Esophagus squamous epithelium (tissue), 5 donors: ENCODE results near the gene SLC6A9. TPM values are rescaled to one million over a fixed set of nuclear protein-coding genes. Genes with fewer than 3 reads are reported as not detected.

ENCODE experiments used
- DNase-seq: peaks from one replicate; lab custom pipeline; 2025; lab: John Stamatoyannopoulos, UW
- H3K27ac ChIP-seq, 4 donors: fragments of 200-600 bp; sonication (generic); one replicate each; pipeline ENCODE4 v1.5.1; 2016 to 2019; ENCODE audit warnings: mild to moderate bottlenecking in 1 of 4
- H3K27me3 ChIP-seq, 4 donors: fragments of 200-600 bp; sonication (generic); 1 replicate in 3 of 4; 2 replicates in 1 of 4; pipeline versions ENCODE4 v1.5.1 to v1.6.0; 2017 to 2021; ENCODE audit warnings: antibody characterized with exemption in 1 of 4
- H3K36me3 ChIP-seq, 3 donors: fragments of 200-600 bp; sonication (generic); one replicate each; pipeline ENCODE4 v1.5.1; 2016 to 2019
- H3K4me1 ChIP-seq, 3 donors: fragments of 200-600 bp; sonication (generic); one replicate each; pipeline ENCODE4 v1.5.1; 2017 to 2019
- H3K4me3 ChIP-seq, 4 donors: fragments of 200-600 bp; sonication (generic); 1 replicate in 3 of 4; 2 replicates in 1 of 4; pipeline ENCODE4 v1.5.1; 2016 to 2019; ENCODE audit warnings: mild to moderate bottlenecking in 2 of 4, moderate library complexity in 1 of 4
- H3K9me3 ChIP-seq, 3 donors: fragments of 200-600 bp; sonication (generic); one replicate each; pipeline ENCODE4 v1.5.1; 2016 to 2019
- POLR2A ChIP-seq, 4 donors: fragments of 450-650 bp; IDR thresholded peaks; one replicate each; pipeline ENCODE4 v1.6.1; 2017; ENCODE audit warnings: antibody characterized with exemption in 4 of 4, mild to moderate bottlenecking in 4 of 4, moderate library complexity in 3 of 4
- WGBS, 2 donors: methylation state at CpG; one replicate each; pipeline ENCODE4 v1.1.5; 2018; 5-methylcytosine and 5-hydroxymethylcytosine counted together
- intact Hi-C: fragments of 100-400 bp; cut with DNase I; formaldehyde crosslinking; loops from one replicate; pipeline ENCODE4 v1.15.0; 2022
- total RNA-seq, 4 donors: library from RNA; depleted of rRNA; stranded (reverse); fragments of >200 nt; gene quantifications; one replicate each; pipeline ENCODE4 v1.1.0, GENCODE V29; 2016
- TF ChIP-seq, protein P1 (sequence below), 6 experiments: fragments of 450-650 bp in 4 of 6; fragments of 200-600 bp in 2 of 6; sonication (generic) in 2 of 6; IDR thresholded peaks; one replicate each; pipeline ENCODE4 v1.5.1; 2016 to 2019; ENCODE audit warnings: antibody characterized with exemption in 6 of 6, mild to moderate bottlenecking in 4 of 6, moderate library complexity in 4 of 6
- donor health status: DM: yes; HTN: yes; CAD: no.

Gene SLC6A9
- total RNA-seq, 4 donors from 2014 or later: 10.4 to 40.0 (median 23.2) TPM

DNA sequence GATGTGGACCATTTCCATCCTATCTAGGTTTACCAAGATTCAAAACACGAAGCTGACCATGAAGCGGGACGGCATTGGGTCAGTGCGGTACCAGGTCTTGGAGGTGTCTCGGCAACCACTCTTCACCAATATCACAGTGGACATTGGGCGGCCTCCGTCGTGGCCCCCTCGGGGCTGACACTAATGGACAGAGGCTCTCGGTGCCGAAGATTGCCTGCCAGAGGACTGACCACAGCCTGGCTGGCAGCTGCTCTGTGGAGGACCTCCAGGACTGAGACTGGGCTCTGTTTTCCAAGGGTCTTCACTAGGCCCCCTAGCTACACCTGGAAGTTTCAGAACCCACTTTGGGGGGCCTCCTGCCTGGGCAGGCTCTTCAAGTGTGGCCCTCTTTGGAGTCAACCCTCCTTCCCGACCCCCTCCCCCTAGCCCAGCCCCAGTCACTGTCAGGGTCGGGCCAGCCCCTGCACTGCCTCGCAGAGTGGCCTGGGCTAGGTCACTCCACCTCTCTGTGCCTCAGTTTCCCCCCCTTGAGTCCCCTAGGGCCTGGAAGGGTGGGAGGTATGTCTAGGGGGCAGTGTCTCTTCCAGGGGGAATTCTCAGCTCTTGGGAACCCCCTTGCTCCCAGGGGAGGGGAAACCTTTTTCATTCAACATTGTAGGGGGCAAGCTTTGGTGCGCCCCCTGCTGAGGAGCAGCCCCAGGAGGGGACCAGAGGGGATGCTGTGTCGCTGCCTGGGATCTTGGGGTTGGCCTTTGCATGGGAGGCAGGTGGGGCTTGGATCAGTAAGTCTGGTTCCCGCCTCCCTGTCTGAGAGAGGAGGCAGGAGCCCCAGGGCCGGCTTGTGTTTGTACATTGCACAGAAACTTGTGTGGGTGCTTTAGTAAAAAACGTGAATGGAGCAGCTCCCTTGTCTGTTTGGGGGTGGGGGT is 40.7 kb downstream of the SLC6A9 start:
- Histone ChIP-seq H3K36me3 (peaks cover 0 to 13% (median 0%) of the 10 kb centered on the region in 3 donors), H3K27me3 (no peaks in the 10 kb centered on the region), H3K4me1 (peaks cover 7 to 38% (median 20%) of the 10 kb centered on the region in 3 donors), H3K27ac (peak overlapping the region; percentile 76 to 88 (median 84)), H3K4me3 (peak overlapping the region; percentile 48 to 78 (median 64)), H3K9me3 (no peaks in the 10 kb centered on the region)
- 66 to 75% methylated on average over 9 to 15 of the region's 19 CpGs for WGBS, 2 donors
- no peak for DNase-seq
- intact Hi-C loops: no loop called here
- TF ChIP-seq POLR2A (IDR thresholded peaks at IDR 0.05): no peak
- TF ChIP-seq, protein P1, sequence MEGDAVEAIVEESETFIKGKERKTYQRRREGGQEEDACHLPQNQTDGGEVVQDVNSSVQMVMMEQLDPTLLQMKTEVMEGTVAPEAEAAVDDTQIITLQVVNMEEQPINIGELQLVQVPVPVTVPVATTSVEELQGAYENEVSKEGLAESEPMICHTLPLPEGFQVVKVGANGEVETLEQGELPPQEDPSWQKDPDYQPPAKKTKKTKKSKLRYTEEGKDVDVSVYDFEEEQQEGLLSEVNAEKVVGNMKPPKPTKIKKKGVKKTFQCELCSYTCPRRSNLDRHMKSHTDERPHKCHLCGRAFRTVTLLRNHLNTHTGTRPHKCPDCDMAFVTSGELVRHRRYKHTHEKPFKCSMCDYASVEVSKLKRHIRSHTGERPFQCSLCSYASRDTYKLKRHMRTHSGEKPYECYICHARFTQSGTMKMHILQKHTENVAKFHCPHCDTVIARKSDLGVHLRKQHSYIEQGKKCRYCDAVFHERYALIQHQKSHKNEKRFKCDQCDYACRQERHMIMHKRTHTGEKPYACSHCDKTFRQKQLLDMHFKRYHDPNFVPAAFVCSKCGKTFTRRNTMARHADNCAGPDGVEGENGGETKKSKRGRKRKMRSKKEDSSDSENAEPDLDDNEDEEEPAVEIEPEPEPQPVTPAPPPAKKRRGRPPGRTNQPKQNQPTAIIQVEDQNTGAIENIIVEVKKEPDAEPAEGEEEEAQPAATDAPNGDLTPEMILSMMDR (IDR thresholded peaks at IDR 0.05): no peak

GRCh38 chr1:43987159-43987902 is 43.9 kb downstream of the SLC6A9 start:
- Histone ChIP-seq H3K27ac (no peak overlapping the region), H3K4me3 (no peak overlapping the region), H3K9me3 (no peaks in the 10 kb centered on the region), H3K27me3 (no peaks in the 10 kb centered on the region), H3K36me3 (peaks cover 0 to 41% (median 3%) of the 10 kb centered on the region in 3 donors), H3K4me1 (peaks cover 7 to 21% (median 14%) of the 10 kb centered on the region in 3 donors)
- intact Hi-C loops: no loop called here
- DNase-seq: no peak
- TF ChIP-seq, protein P1 (IDR thresholded peaks at IDR 0.05): no peak
- no peak for TF ChIP-seq POLR2A (IDR thresholded peaks at IDR 0.05)
- 74 to 78% methylated on average over 6 of the region's 6 CpGs for WGBS, 2 donors

DNA sequence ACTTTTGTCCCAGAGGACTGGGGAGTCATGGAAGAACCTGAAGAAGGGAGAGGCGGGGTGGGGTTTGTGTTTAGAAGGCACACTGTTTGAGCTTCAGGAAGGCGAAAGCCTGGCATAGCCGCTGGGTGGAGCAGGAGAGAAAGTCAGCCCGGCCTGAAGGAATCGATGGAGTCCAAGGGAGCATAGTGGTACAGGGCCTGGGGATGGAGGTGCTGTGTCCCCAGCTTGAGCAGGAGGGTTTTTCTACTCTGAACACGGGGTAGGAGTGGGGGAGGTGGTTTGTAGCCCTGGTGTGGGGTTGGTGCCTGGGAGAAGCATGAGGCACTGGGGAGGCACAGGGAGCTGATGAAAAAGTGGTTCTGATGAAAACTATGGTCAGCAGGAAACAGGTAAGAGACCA is 44.5 kb downstream of the SLC6A9 start:
- WGBS, 2 donors: 69 to 80% methylated on average over 6 of the region's 6 CpGs
- no peak for DNase-seq
- no peak for TF ChIP-seq POLR2A (IDR thresholded peaks at IDR 0.05)
- TF ChIP-seq, protein P1 (IDR thresholded peaks at IDR 0.05): no peak
- Histone ChIP-seq H3K27me3 (no peaks in the 10 kb centered on the region), H3K4me1 (peaks cover 7 to 21% (median 8%) of the 10 kb centered on the region in 3 donors), H3K36me3 (peaks cover 0 to 47% (median 3%) of the 10 kb centered on the region in 3 donors), H3K4me3 (no peak overlapping the region), H3K27ac (no peak overlapping the region), H3K9me3 (no peaks in the 10 kb centered on the region)
- intact Hi-C loops: no loop called here

DNA sequence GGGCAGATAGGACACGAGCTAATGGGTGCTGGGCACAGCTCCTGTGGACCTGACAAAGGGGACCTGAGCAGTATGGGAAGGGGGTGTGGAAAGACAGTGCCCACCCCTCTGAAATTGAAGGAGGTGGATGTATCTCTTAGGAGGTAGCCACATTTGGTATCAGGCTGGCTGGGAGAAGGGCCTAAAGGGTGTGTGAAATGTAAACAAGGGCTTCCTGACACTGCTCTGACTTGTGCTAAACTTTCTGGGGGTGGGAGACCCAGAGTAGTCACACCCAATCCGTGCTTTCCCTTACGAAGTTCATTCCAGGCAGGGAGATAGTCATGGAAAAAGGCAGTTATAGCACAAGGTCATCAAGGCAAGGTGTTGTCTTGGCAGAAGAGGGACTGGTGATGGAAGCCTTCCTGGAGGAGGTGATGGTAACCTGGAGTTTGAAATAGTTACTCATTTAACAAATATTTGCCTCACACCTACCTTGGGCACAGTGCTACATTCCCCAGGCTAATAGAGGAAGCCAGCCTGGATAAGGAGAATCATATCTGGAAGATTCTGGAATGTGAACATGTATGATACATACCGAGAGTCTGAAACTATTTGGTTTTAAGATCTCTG is 45.2 kb downstream of the SLC6A9 start:
- H3K27ac ChIP-seq: no peak overlapping the region
- 74 to 85% methylated on average over 4 of the region's 4 CpGs for WGBS, 2 donors
- intact Hi-C loops: no loop called here

More for the DNA sequence above, 45.2 kb downstream of the SLC6A9 start:
- TF ChIP-seq, protein P1 (IDR thresholded peaks at IDR 0.05): no peak
- TF ChIP-seq POLR2A (IDR thresholded peaks at IDR 0.05): no peak
- Histone ChIP-seq H3K4me3 (no peak overlapping the region), H3K27me3 (no peaks in the 10 kb centered on the region), H3K4me1 (peaks cover 9 to 21% (median 10%) of the 10 kb centered on the region in 3 donors), H3K9me3 (no peaks in the 10 kb centered on the region), H3K36me3 (peaks cover 0 to 53% (median 3%) of the 10 kb centered on the region in 3 donors)
- no peak for DNase-seq
